NCI-H345 (cell line): ENCODE data around the gene RNASE2.
A peak's percentile ranks its signal among the peaks of the same experiment; 100 is the strongest.
"Not testable (repeated sequence)": the region's sequence is repeated elsewhere in the genome, so short reads cannot be mapped to it uniquely, and the experiment has no call there.

Source experiments
- DNase-seq: peaks from one replicate; lab custom pipeline; 2025; lab: John Stamatoyannopoulos, UW

RNASE2 gene

DNA sequence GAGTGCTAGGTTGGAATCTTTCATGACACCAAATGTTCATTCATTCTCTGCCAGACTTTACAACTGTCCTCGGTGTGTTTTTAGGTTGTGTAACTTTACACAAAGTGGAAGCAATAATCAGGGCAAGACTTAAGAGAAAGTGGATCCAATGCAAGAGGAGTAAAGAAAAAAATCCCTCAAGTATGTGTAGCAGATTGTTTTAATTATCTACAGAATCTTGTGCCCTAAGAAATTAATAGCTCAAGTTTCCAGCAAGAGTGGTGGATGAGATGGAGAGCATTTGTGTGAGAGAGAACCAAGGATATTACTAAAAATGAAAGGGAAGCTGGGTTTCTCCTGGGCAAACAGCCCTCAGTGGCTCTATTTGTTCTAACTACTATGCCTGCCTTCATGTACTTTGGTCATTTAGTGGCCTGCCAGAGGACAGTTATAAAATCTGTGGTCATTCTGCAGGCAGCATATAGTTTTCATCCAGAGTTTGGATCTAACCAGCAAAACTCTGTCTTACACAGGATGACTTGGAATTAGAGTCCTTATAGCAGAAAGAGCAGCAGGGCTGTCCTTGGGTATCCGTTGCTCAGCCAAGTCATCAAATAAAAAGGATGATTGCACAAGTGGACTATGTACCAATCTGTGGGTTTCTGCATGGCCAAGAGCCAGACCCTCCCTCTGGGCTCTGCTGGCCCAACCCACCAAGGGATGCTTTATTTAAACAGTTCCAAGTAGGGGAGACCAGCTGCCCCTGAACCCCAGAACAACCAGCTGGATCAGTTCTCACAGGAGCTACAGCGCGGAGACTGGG is at the start of gene RNASE2:
TSS of gene RNASE2 (plus strand) at position 752 of the 802 bp plus-strand sequence. CDS start 285 bp downstream, outside the sequence.
- not testable (repeated sequence) for DNase-seq

DNA sequence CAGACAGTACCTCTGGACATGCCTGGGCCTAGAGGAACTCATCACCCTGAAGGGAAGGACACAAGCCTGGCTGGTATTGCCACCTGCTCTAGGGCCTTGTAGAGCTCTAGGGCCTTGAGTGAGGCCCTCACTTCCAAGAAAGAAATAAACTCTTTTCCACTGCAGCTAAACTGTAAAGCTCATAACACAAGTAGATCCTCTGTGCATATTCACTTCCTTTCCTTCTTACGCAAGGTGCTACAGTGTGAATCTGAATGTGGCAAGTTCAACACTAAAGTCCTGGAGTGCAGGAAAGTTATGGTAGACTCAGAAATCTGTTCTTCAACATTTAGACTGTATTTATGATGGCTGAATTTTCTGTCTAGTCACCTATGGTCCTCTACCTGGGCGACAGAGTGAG is 49.6 kb upstream of the RNASE2 start:
- DNase-seq: no peak

DNA sequence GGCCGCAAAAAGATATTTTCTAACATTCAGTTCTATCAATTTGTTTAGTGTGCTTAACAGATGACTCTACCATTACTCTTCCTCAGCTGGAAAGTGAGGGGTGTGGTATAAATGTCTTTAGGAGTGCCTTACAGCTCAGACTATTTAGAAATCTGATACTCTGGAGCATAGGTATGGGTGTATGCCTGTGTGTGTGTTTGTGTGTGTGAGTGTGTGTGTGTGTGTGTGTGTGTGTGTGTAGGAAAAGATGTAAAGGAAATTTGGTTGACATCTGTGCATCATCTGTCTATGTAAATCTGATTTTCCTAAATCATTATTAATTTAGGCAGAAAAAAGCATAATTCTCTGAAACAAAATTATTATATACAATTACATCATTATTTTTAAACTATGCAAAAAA is 48.1 kb upstream of the RNASE2 start:
- DNase-seq: no peak

DNA sequence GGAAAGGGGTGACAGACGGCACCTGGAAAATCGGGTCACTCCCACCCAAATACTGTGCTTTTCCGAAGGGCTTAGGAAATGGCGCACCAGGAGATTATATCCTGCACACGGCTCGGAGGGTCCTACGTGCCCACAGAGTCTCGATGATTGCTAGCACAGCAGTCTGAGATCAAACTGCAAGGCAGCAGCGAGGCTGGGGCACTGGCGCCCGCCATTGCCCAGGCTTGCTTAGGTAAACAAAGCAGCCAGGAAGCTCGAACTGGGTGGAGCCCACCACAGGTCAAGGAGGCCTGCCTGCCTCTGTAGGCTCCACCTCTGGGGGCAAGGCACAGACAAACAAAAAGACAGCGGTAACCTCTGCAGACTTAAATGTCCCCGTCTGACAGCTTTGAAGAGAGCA is 44.5 kb upstream of the RNASE2 start:
- DNase-seq: not testable (repeated sequence)

DNA sequence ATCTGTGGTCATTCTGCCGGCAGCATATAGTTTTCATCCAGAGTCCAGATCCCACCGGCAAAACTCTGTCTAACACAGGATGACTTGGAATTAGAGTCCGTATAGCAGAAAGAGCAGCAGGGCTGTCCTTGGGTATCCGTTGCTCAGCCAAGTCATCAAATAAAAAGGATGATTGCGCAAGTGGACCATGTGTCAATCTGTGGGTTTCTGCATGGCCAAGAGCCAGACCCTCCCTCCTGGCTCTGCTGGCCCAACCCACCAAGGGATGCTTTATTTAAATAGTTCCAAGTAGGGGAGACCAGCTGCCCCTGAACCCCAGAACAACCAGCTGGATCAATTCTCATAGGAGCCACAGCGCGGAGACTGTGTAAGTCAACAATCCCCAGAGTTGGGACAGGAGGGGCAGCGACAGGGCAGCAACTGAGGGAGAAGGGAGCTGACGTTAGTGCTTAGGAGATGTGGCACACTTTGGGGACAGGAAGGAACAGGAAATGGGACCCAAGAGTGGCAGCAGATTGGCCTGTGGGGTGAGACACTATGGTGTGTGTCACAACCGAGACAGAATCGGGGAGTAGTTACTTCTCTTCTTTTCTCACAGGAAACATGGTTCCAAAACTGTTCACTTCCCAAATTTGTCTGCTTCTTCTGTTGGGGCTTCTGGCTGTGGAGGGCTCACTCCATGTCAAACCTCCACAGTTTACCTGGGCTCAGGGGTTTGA is 36.1 kb upstream of the RNASE2 start:
- DNase-seq: not testable (repeated sequence)

DNA sequence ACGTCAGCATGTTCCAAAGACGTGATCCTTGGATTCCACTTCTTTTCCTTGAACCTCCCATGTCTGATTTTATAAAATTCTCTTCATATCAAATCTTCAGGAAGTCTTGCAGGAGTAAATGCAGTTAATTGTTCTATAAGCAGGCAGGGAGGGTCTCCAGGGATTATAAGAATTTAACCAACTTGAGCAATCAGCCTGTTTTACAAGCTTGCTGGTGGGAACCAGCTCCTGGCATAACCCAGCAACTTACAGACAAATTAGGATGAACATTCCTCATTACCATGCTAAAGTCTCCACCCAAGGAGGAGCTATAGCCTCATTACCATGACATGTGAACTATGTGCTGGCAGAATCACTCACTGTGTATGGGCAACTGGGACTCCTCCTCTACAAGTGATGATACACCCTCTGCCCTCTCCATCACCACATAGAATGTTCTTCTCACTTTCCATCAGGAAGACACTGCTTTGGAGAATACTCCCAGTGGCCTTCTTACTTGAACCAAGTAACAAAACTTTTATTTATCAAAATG is 31.5 kb upstream of the RNASE2 start:
- DNase-seq: not testable (repeated sequence)

DNA sequence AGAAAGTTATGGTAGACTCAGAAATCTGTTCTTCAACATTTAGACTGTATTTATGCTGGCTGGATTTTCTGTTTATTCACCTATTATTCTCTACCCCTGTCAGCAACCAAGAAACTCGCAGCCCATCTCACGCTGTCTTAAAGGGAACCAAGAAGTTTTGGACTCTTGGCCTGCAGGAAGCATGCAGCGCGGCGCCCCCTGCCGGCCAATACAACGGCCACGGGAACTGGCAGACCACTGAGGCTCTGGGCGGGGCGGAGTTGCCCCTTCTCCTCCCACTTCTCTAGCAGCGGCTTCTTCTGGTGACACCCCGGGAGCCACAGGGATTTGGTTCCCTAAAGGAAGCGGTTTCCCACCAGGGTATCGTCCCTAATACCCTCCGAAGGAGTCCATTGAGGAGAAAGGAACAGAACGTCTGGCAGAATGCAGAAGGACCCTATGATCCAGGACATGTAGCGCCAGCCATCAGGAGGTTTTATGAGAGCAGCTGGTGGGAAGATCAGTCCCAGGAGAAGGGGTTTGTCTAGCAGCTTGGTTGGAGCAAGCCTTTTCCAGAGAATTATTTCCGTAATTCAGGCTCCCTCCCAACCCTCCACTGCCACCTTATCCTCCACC is 21.0 kb upstream of the RNASE2 start:
- DNase-seq: no peak

DNA sequence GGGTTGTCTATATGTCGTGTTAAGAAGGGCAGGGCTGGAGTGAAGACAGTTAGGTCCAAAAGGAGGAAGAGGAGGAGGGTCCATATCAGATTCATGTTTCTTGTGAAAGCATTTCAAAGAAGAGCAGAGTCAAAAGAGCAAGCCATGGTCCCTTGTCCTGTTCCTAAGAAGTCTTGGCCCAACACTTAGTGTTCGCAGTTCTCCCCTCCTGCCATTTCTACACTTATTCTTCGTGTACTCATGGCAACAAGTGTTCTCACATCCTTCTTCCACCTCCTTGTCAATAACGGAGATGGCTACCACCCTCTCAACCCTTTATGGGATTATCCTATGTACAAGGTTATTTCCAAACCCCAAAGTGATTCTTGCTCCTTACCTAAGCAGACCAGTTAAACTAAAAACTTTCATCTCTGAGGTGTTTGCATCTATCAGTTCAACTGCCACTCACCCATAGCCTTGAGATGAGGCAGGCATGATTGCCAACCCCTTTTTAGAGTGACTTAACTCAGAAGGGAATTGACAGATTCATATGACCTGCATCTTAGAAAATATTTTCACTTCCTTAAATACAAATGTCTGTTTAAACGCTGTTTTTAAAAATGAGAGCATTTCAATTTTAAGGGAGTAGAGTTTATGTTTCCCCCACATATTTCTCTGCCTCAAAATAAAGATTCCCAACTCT is 19.8 kb upstream of the RNASE2 start:
- no peak for DNase-seq

DNA sequence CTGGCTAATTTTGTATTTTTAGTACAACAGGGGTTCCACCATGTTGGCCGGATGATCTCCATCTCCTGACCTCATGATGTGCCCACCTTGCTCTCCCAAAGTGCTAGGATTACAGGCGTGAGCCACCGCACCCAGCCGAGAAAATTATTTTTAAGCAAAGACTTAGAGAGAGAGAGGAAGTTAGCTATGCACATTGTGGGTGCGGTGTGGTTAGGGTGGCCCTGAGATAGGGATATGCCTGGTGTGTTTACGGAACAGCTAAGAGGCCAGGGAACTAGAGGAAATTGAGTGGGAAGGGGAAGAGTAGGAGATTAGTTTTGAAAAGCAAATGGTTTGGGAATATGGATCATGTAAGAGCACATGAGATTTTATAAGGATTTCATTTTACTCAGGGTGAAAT is 10.1 kb upstream of the RNASE2 start:
- not testable (repeated sequence) for DNase-seq

DNA sequence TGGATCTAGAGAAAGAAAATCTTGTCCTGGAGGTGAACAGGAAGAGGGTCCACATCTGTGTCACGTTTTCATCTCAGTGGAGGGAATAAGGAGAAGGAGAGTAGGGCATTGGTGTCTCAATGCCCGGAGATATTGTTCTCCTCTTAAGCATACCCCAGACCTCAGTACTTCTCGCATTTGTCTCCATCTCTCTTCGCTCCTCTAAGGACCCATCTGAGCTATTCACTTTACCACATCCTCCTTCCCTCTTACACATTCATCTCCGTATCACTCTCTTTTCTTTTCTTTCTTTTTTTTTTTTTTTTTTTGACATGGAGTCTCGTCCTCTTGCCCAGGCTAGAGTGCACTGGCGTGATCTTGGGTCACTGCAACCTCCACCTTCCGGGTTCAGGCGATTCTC is 8.6 kb upstream of the RNASE2 start:
- DNase-seq: not testable (repeated sequence)

DNA sequence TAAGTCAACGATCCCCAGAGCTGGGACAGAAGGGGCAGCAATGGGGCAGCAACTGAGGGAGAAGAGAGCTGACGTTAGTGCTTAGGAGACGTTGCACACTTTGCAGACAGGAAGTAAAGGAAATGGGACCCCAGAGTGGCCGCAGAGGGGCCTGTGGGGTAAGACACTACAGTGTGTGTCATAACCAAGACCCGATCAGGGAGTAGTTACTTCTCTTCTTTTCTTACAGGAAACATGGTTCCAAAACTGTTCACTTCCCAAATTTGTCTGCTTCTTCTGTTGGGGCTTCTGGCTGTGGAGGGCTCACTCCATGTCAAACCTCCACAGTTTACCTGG is 219 bp downstream of the RNASE2 start:
- DNase-seq: not testable (repeated sequence)

DNA sequence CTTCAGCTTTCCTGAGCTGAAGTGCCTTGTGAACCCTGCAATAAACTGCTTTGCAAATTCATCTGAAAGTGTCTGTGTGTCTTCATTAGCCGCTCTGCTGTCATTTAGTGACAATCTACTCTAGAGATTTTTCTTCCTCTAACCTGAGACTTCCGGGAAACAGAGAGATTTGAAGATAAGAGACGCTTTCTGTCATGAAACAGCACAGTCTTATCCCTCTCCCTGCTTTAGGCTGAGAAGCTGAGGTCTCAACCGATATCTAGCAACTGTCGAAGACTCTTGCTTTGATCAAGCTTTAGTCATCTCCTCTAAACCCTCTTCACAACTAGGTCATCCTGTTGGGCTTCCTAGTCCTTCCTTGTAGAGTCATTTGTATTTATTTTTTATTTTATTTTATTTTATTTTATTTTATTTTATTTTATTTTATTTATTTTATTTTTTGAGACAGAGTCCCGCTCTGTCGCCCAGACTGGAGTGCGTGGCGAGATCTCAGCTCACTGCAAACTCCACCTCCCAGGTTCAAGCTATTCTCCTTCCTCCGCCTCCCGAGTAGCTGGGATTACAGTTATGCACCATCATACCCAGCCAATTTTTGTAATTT is 1.2 kb downstream of the RNASE2 start:
- DNase-seq: no peak

DNA sequence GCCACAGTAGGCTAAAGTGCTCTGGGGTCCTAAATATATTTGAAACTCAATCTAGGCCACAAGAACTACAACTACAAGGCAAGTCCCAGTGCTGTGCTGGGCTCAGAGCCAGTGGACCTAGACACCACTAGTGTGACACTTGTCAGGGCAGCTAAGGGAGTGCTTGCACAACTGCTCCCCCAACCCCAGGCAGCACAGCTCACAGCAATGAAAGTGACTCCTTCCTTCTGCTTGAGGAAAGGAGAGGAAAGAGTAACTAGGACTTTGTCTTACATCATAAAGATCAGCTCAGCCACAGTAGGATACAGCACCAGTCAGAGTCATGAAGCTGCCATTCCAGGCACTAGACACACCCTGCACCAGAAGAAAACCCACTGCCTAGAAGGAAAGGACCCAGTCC is 3.7 kb downstream of the RNASE2 start:
- not testable (repeated sequence) for DNase-seq

DNA sequence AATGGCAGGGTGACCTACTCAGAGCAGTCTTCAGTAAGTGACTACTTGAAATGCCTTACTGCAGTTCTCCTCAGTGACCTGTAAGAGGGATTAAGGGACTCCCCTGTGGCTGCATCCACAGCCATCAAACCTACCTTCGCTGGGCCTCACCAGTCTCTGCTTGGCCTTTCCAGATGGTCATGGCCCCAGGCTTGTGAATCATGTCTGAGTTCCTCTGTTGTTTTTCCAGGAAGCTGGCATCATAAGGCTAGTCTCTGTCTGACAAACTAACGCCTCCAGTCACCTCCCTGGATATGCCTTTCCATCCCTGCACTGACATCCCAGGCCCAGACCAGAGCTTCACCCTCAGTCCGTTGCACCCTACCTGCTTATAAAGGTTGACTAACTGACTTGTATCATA is 14.0 kb downstream of the RNASE2 start:
- no peak for DNase-seq

DNA sequence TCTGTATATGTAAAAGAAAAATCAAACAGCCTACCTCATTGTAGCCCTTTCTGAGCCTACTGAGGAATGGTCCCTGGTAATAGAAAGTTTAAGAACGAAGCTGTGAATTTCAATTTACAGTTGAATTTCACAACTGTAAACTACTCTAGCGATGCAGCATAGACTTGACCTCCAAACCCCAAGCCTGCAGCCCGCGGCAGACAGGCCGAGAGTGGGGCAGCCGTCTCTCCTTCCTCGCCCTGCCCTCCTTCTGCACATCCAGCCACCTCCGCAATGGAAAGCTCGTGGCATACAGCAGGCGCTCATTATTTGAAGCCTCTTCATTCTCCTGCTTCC is 15.3 kb downstream of the RNASE2 start:
- DNase-seq: no peak

DNA sequence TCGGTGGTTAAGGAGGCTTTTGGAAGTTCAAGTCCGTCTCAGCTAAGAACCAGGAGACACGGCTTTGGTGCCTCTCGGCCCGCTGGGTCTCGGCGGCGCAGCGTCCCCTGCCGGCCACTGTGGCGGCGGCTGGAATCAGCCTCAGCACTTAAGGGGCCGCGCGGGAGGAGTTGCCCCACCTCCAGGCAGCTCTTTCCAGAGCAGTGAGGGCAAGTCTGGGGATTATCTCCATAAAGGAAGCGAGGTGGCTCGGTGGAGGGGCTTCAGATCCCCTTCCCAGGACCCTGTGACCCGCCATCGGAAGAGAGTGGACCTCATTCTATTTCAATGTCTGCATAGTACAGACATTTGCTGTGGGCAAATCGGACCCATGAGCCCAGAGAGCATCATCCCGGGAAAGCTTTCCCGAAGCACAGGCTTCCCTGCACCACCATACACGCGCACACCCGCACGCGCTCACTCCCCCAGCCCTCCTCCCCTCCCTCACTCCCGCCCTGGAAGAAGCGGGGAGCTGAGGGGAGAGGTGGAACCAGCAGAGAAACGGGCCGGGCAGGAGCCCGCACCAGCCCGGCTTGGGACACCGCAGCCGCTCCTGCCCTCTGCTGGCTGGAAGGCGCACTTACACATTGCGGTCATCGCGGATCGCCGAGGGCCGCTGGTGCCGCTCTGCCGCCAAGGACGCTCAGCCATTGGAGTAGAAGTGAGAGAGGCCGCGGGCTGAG is 15.9 kb downstream of the RNASE2 start:
- DNase-seq: peak; percentile 74

DNA sequence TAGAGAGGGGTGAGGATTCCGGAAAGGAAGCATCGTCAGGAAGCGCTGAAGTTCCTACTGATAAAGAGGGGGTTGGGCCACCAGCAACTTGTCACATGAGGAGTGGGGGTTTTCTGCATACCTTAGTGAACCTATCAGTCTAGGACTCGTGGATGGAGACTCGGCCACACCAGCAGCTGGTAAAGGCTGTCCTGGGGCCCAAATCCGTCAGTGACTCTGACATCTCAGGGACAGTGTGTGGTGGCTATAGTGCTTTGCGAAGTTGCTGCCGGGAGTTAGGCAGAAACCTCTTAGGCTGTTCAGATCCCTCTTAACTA is 16.4 kb downstream of the RNASE2 start:
- DNase-seq: no peak

DNA sequence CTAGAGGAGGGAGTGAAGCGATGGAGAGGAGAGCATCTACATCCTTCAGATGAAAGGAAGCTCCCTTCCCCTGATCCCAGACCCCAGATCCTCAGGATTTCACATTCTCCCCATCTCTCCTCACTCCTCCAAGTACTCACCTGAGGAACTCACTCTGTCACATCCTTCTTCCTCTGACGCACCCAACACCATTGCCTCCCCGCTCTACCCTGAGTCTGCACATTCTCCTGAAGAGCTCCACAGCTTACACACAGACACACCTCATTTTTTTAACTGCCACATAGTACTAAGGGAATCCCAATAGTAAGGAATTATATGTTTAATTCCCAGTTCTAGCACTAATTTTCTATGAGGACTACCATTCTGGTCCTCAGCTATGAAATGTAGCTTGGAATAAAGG is 18.2 kb downstream of the RNASE2 start:
- no peak for DNase-seq

DNA sequence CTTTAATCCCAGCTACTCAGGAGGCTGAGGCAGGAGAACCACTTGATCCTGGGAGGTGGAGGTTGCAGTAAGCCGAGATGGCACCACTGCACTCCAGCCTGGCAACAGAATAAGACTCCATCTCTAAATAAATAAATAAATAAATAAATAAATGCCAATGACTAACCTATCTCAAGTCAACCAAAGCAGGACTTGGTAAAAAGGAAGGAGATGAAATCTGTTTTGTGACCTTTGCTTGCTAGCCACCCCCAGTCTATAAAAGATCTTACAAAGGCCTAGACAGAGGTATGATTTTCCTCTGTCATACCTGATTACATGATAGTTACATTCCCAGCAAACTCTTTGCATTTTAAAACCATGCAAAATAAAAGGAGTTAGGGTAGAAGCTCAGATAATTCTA is 21.0 kb downstream of the RNASE2 start:
- no peak for DNase-seq

DNA sequence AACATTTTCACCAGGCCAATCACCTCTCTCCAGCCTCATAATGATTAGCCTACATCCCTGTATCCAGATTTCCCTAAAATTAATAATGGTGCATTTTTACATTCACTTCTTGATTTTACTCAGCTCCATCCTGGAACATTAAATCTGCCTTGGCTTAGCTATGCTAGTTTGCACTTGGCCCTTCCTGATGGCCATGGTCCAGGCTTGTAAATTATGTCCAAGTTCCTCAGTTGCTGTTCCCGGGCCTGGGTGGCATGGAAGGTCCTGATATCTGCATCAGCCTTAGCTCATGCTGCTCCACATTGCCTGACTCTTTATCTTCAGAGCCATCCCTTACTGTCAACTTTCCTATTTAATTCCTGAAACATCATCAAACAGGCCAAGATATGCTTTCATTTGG is 23.4 kb downstream of the RNASE2 start:
- DNase-seq: no peak

DNA sequence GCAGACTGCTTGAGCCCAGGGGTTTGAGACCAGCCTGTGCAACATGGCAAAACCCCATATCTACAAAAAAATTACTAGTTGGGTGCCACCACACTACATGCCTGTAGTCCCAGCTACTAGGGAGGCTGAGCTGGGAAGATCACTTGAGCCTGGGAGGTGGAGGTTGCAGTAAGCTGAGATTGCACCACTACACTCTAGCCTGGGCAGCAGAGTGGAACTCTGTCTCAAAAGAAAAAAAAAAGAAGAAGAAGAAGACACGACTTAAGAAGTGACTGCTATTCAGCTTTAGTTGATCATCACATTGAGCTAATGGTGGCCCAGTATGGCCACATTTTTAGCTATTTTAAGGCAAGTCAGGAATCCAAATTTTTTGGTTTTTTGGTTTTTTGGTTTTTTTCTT is 25.6 kb downstream of the RNASE2 start:
- DNase-seq: no peak
